K562 (cell line): ENCODE data around the gene BMP2. TPM values are rescaled to one million over a fixed set of nuclear protein-coding genes. Genes with fewer than 3 reads are reported as not detected.

Source experiments
- ATAC-seq: fragments of 200-7000 bp; cut with Tn5 transposase; 3 replicates; pipeline ENCODE4 v1.9.1; 2020; ENCODE audit warnings: moderate library complexity
- BruUV-seq: library from RNA; stranded (reverse); fragments of 400-500 nt; replicated peaks from 2 replicates; lab custom pipeline; 2021; lab: Mats Ljungman, UMichigan
- CTCF ChIA-PET: fragments of 300-600 bp; formaldehyde crosslinking; extraction: SDS; loops from one replicate; lab custom pipeline; 2021; ENCODE audit warnings: low intra/inter-chr PET ratio; lab: Yijun Ruan, JAX
- POLR2A ChIA-PET: fragments of 300-600, 350-650 bp; sonication (Branson Sonifier 250); formaldehyde crosslinking; extraction: SDS; loops from one replicate; lab custom pipeline; 2021; ENCODE audit warnings: antibody characterized with exemption, inconsistent platforms; lab: Yijun Ruan, JAX
- DNase-seq, 4 experiments: peaks; one replicate each; pipeline versions ENCODE4 v3.0.0 to v3.0.0-alpha.2; 2011 to 2018; ENCODE audit warnings: low spot score in 3 of 4, mixed read lengths in 3 of 4; ENCODE audit errors: extremely low read depth in 1 of 4
- FAIRE-seq: peaks from 2 replicates; lab custom pipeline; 2011; peaks lifted over from hg19 to GRCh38; lab: Jason Lieb, UNC
- H2AFZ ChIP-seq: 2 replicates; pipeline ENCODE4 v1.6.0; 2011; ENCODE audit warnings: low read depth, low read length, control low read depth, inconsistent platforms
- H3K27ac ChIP-seq: fragments of 200-600 bp; 3 replicates; pipeline ENCODE4 v1.8.0; 2011; ENCODE audit warnings: low read depth, mild to moderate bottlenecking, control low read depth, inconsistent platforms, low read length, moderate library complexity, mixed read lengths; ENCODE audit errors: extremely low read depth
- H3K27me3 ChIP-seq, 2 experiments: fragments of 300-600 bp in 1 of 2; 2 replicates in 1 of 2; 3 replicates in 1 of 2; pipeline versions ENCODE4 v1.6.0 to v1.8.0; 2011; ENCODE audit warnings: inconsistent platforms in 2 of 2, low read length in 2 of 2, mild to moderate bottlenecking in 1 of 2, mixed read lengths in 1 of 2, moderate library complexity in 1 of 2; ENCODE audit not compliant: control insufficient read depth in 2 of 2, insufficient read depth in 2 of 2
- H3K36me3 ChIP-seq: fragments of 300-600 bp; 3 replicates; pipeline ENCODE4 v1.8.0; 2011; ENCODE audit warnings: mild to moderate bottlenecking, low read length, inconsistent platforms; ENCODE audit not compliant: control insufficient read depth, insufficient read depth
- H3K4me1 ChIP-seq, 2 experiments: fragments of 200-600 bp in 1 of 2; replicated peaks in 1 of 2; 2 replicates in 1 of 2; 3 replicates in 1 of 2; pipeline versions ENCODE4 v1.5.1 to v1.8.0; 2011; ENCODE audit warnings: inconsistent platforms in 2 of 2, low read length in 2 of 2, mild to moderate bottlenecking in 1 of 2, mixed read lengths in 1 of 2, moderate library complexity in 1 of 2; ENCODE audit not compliant: control insufficient read depth in 2 of 2, insufficient read depth in 2 of 2
- H3K4me2 ChIP-seq: 2 replicates; pipeline ENCODE4 v1.6.1; 2011; ENCODE audit warnings: low read length, control low read depth, inconsistent platforms, mixed read lengths; ENCODE audit not compliant: insufficient read depth
- H3K4me3 ChIP-seq: fragments of 200-600 bp; sonication (generic), shearing (Covaris generic); 2 replicates; pipeline ENCODE4 v1.5.1; 2016; ENCODE audit warnings: control low read depth, inconsistent platforms
- H3K79me2 ChIP-seq: fragments of 200-600 bp; 3 replicates; pipeline ENCODE4 v1.8.0; 2011; ENCODE audit warnings: low read length, inconsistent platforms; ENCODE audit not compliant: control insufficient read depth, insufficient read depth
- H3K9ac ChIP-seq, 2 experiments: 2 replicates each; pipeline versions ENCODE4 v1.6.0 to v1.6.1; 2011; ENCODE audit warnings: low read depth in 2 of 2, low read length in 2 of 2, control low read depth in 1 of 2, inconsistent platforms in 1 of 2, mild to moderate bottlenecking in 1 of 2, mixed read lengths in 1 of 2; ENCODE audit not compliant: insufficient read depth in 1 of 2
- H3K9me1 ChIP-seq: one replicate; pipeline ENCODE4 v1.6.0; 2011; ENCODE audit warnings: inconsistent platforms, mild to moderate bottlenecking, low read length, moderate library complexity; ENCODE audit not compliant: control insufficient read depth, insufficient read depth
- H3K9me3 ChIP-seq: replicated peaks from 2 replicates; pipeline ENCODE4 v1.5.1; 2011; ENCODE audit warnings: low read depth, low read length, inconsistent platforms; ENCODE audit not compliant: control insufficient read depth, insufficient read depth
- H4K20me1 ChIP-seq: replicated peaks from 2 replicates; pipeline ENCODE4 v1.6.1; 2011; ENCODE audit warnings: low read length, inconsistent platforms, mixed read lengths; ENCODE audit not compliant: control insufficient read depth, insufficient read depth
- CC2D1A ChIP-seq: fragments of 450-650 bp; IDR thresholded peaks from 2 replicates; pipeline ENCODE4 v1.6.1; 2017; ENCODE audit warnings: mild to moderate bottlenecking
- E2F6 ChIP-seq, 2 experiments: IDR thresholded peaks; 2 replicates each; pipeline ENCODE4 v1.6.1; 2011; ENCODE audit warnings: borderline replicate concordance in 1 of 2, control low read depth in 1 of 2, low read depth in 1 of 2, low read length in 1 of 2, mild to moderate bottlenecking in 1 of 2, mixed read lengths in 1 of 2, moderate library complexity in 1 of 2; ENCODE audit not compliant: insufficient read depth in 1 of 2, insufficient read length in 1 of 2, poor library complexity in 1 of 2, severe bottlenecking in 1 of 2; ENCODE audit errors: extremely low read depth in 1 of 2
- HMG20A ChIP-seq: fragments of 450-650 bp; formaldehyde crosslinking; conservative IDR thresholded peaks from 2 replicates; pipeline ENCODE4 v1.4.0; 2020; ENCODE audit warnings: mild to moderate bottlenecking, mixed read lengths
- MYC ChIP-seq, 2 experiments: fragments of 250-450 bp in 1 of 2; sonication (Bioruptor Pico) in 1 of 2; IDR thresholded peaks; 2 replicates each; pipeline versions ENCODE4 v1.5.1 to v1.6.1; 2012 to 2021; ENCODE audit warnings: low read depth in 2 of 2, borderline replicate concordance in 1 of 2, improper control_type of control experiment in 1 of 2, low read length in 1 of 2, mild to moderate bottlenecking in 1 of 2, moderate library complexity in 1 of 2
- VEZF1 ChIP-seq: fragments of 200-800 bp; sonication (Bioruptor generic); IDR thresholded peaks from 2 replicates; pipeline ENCODE4 v1.6.1; 2017; ENCODE audit warnings: missing genetic modification characterization, missing compliant biosample characterization
- ZFP36 ChIP-seq: fragments of 150-350 bp; IDR thresholded peaks from 2 replicates; pipeline ENCODE4 v1.6.1; 2018; ENCODE audit warnings: low read length, low read depth; ENCODE audit not compliant: partially characterized antibody
- ZNF436 ChIP-seq: fragments of 250-450, 450-650 bp; sonication (Bioruptor Pico); formaldehyde crosslinking; IDR thresholded peaks from 2 replicates; pipeline ENCODE4 v1.7.0; 2020; ENCODE audit warnings: mild to moderate bottlenecking
- WGBS: fragments of 100-300 bp; shearing (Covaris generic); methylation state at CpG from one replicate; pipeline ENCODE4 v1.1.6; 2016; ENCODE audit warnings: low coverage, mixed read lengths; ENCODE audit not compliant: insufficient coverage; ENCODE audit errors: missing lambda C conversion rate; 5-methylcytosine and 5-hydroxymethylcytosine counted together
- in situ Hi-C: fragments of 300-500 bp; cut with MboI; formaldehyde crosslinking; loops from 4 replicates; pipeline ENCODE4 v1.15.0; 2018; ENCODE audit warnings: inconsistent platforms, mixed read lengths
- intact Hi-C: fragments of 100-400 bp; cut with micrococcal nuclease; formaldehyde crosslinking; loops from 2 replicates; pipeline ENCODE4 v1.14.2; 2022
- polyA plus RNA-seq, 8 experiments: library from polyadenylated mRNA; depleted of rRNA in 4 of 8; stranded (reverse) in 5 of 8; unstranded in 3 of 8; fragments of >200 nt; fragmentation: Nextera tagmentation in 2 of 8; fragmentation: Illumina TruSeq in 1 of 8; extraction: Ambion mirVana in 2 of 8; extraction: Trizol in 1 of 8; gene quantifications; 2 replicates each; pipeline versions ENCODE4 v1.2.1 to v1.2.3, GENCODE V29; 2011 to 2014; ENCODE audit warnings: inconsistent platforms in 1 of 8, missing spikeins in 1 of 8
- total RNA-seq, 7 experiments: library from RNA; depleted of rRNA in 6 of 7; stranded (reverse); fragments of >200 nt in 6 of 7; fragmentation: Illumina TruSeq in 2 of 7; extraction: Trizol in 2 of 7; gene quantifications; 2 replicates each; pipeline versions ENCODE4 v1.2.1 to v1.2.3, GENCODE V29; 2011 to 2021; ENCODE audit warnings: low replicate concordance in 1 of 7

Gene BMP2
- total and polyA plus RNA-seq, 9 of the 15 experiments (the other 6 are each of a cell fraction or from before 2014, with no cell fraction given): 0.01 to 0.07 (median 0.03) TPM; not detected in 5

- H2AFZ ChIP-seq: no peak overlapping the region
- FAIRE-seq (no peak), DNase-seq (no peak)
- H3K27me3 ChIP-seq: no peaks in the 10 kb centered on the region; a peak in 1 of 5 replicates
- in situ Hi-C loops: no loop called here
- no peak overlapping the region for H3K4me3 ChIP-seq
- H3K4me2 ChIP-seq: no peak overlapping the region
- no peaks in the 10 kb centered on the region for H3K36me3 ChIP-seq
- no peak for TF ChIP-seq MYC (IDR thresholded peaks at IDR 0.05; ENCODE audit: low read depth, low read length)
- TF ChIP-seq MYC (CRISPR knock-in tag; IDR thresholded peaks at IDR 0.05; ENCODE audit: borderline replicate concordance, low read depth): no peak
- peak; percentile 85 for TF ChIP-seq ZFP36
- TF ChIP-seq CC2D1A: no peak
- peak; percentile 28; the same call in 1 of the 2 replicates for TF ChIP-seq VEZF1
- TF ChIP-seq ZNF436 (CRISPR knock-in tag): peak; percentile 40; the same call in 1 of the 2 replicates
- TF ChIP-seq HMG20A: no peak
- no peak for TF ChIP-seq E2F6 (IDR thresholded peaks at IDR 0.05; ENCODE audit: borderline replicate concordance in 1 of 2, extremely low read depth in 1 of 2, insufficient read depth in 1 of 2, insufficient read length in 1 of 2, low read depth in 1 of 2, low read length in 1 of 2, poor library complexity in 1 of 2, severe bottlenecking in 1 of 2)
- TF ChIP-seq, all 486 proteins: peak for 3
- no peak for ATAC-seq
- intact Hi-C loops: loop anchor here (5.0 to 10.0 kb wide), 2 partner anchors 1155 to 1952 kb away; no protein-coding TSS in a partner anchor
- no peaks in the 10 kb centered on the region for H4K20me1 ChIP-seq
- no TSS peak for BruUV-seq
- ChIA-PET POLR2A (no interaction called here), CTCF (no interaction called here)
- H3K79me2 ChIP-seq: no peaks in the 10 kb centered on the region
- WGBS: 3% methylated on average over 28 of the region's 55 CpGs
- H3K9me1 ChIP-seq: no peaks in the 10 kb centered on the region
- H3K4me1 ChIP-seq: peaks cover 0 to 16% of the 10 kb centered on the region in 2 experiments; a peak in 1 of 5 replicates
- no peaks in the 10 kb centered on the region for H3K9me3 ChIP-seq
- H3K27ac ChIP-seq: no peak overlapping the region
- H3K9ac ChIP-seq: no peak overlapping the region
Measured at GRCh38 chr20:6769903-6770785, 2.7 kb downstream of the BMP2 start.
